Neural progenitor cell (in vitro differentiated cells): Measurements from ENCODE around the gene MATCAP1.

Experiments
- CTCF ChIP-seq: fragments of 200-600 bp; sonication (generic); IDR thresholded peaks from 2 replicates; pipeline ENCODE4 v1.5.1; 2017; ENCODE audit warnings: antibody characterized with exemption, mild to moderate bottlenecking
- EZH2 ChIP-seq: fragments of 200-600 bp; sonication (generic); IDR thresholded peaks from 2 replicates; pipeline ENCODE4 v1.6.1; 2017; ENCODE audit warnings: antibody characterized with exemption, mild to moderate bottlenecking, moderate library complexity

GRCh38 chr16:67191411-67191994 is 7.7 kb upstream of the MATCAP1 start:
- no peak for TF ChIP-seq EZH2
- TF ChIP-seq CTCF = no peak
